Measurements from ENCODE around the gene MCF2L.

MCF2L gene

GRCh38 chr13:113090806-113091205 lies 121.8 kb downstream of the MCF2L start:
- no peak overlapping the region for H3K4me3 ChIP-seq (ENCODE audit: low read depth, low read length)
- peaks cover 12% of the 10 kb centered on the region for H3K36me3 ChIP-seq (ENCODE audit: control insufficient read depth, insufficient read depth, low read length)
- no peak overlapping the region for H3K9ac ChIP-seq (ENCODE audit: low read depth, low read length)
- H3K4me1 ChIP-seq (ENCODE audit: control insufficient read depth, insufficient read depth, low read length), result peaks cover 9% of the 10 kb centered on the region
- no peaks in the 10 kb centered on the region for H3K9me3 ChIP-seq (ENCODE audit: control insufficient read depth, insufficient read depth, low read length)
- no peak overlapping the region for H3K27ac ChIP-seq (ENCODE audit: low read depth, low read length)
- H3K27me3 ChIP-seq (ENCODE audit: control insufficient read depth, insufficient read depth, low read length), result no peaks in the 10 kb centered on the region

GRCh38 chr13:113091211-113091771 lies 122.3 kb downstream of the MCF2L start:
- Histone ChIP-seq H3K9ac (ENCODE audit: low read depth, low read length) (no peak overlapping the region), H3K27ac (ENCODE audit: low read depth, low read length) (no peak overlapping the region), H3K27me3 (ENCODE audit: control insufficient read depth, insufficient read depth, low read length) (no peaks in the 10 kb centered on the region), H3K4me3 (ENCODE audit: low read depth, low read length) (no peak overlapping the region), H3K4me1 (ENCODE audit: control insufficient read depth, insufficient read depth, low read length) (peaks cover 9% of the 10 kb centered on the region), H3K36me3 (ENCODE audit: control insufficient read depth, insufficient read depth, low read length) (peaks cover 12% of the 10 kb centered on the region), H3K9me3 (ENCODE audit: control insufficient read depth, insufficient read depth, low read length) (no peaks in the 10 kb centered on the region)

GRCh38 chr13:113091891-113092775 lies 123.1 kb downstream of the MCF2L start:
- Histone ChIP-seq H3K36me3 (ENCODE audit: control insufficient read depth, insufficient read depth, low read length) (peaks cover 11% of the 10 kb centered on the region), H3K4me1 (ENCODE audit: control insufficient read depth, insufficient read depth, low read length) (peaks cover 9% of the 10 kb centered on the region), H3K27me3 (ENCODE audit: control insufficient read depth, insufficient read depth, low read length) (no peaks in the 10 kb centered on the region), H3K4me3 (ENCODE audit: low read depth, low read length) (no peak overlapping the region), H3K9ac (ENCODE audit: low read depth, low read length) (no peak overlapping the region), H3K27ac (ENCODE audit: low read depth, low read length) (no peak overlapping the region), H3K9me3 (ENCODE audit: control insufficient read depth, insufficient read depth, low read length) (no peaks in the 10 kb centered on the region)

- Histone ChIP-seq H3K4me1 (ENCODE audit: control insufficient read depth, insufficient read depth, low read length) (peaks cover 9% of the 10 kb centered on the region), H3K9ac (ENCODE audit: low read depth, low read length) (no peak overlapping the region), H3K9me3 (ENCODE audit: control insufficient read depth, insufficient read depth, low read length) (no peaks in the 10 kb centered on the region), H3K4me3 (ENCODE audit: low read depth, low read length) (no peak overlapping the region), H3K27me3 (ENCODE audit: control insufficient read depth, insufficient read depth, low read length) (no peaks in the 10 kb centered on the region), H3K27ac (ENCODE audit: low read depth, low read length) (no peak overlapping the region), H3K36me3 (ENCODE audit: control insufficient read depth, insufficient read depth, low read length) (peaks cover 3% of the 10 kb centered on the region; the same call in 1 of the 2 replicates)
Observed at GRCh38 chr13:113092776-113093579, 124.0 kb downstream of the MCF2L start.

- Histone ChIP-seq H3K27ac (ENCODE audit: low read depth, low read length) (no peak overlapping the region), H3K9ac (ENCODE audit: low read depth, low read length) (no peak overlapping the region), H3K27me3 (ENCODE audit: control insufficient read depth, insufficient read depth, low read length) (no peaks in the 10 kb centered on the region), H3K36me3 (ENCODE audit: control insufficient read depth, insufficient read depth, low read length) (no peaks in the 10 kb centered on the region), H3K4me3 (ENCODE audit: low read depth, low read length) (no peak overlapping the region), H3K9me3 (ENCODE audit: control insufficient read depth, insufficient read depth, low read length) (no peaks in the 10 kb centered on the region), H3K4me1 (ENCODE audit: control insufficient read depth, insufficient read depth, low read length) (peaks cover 9% of the 10 kb centered on the region)
Observed at GRCh38 chr13:113093580-113094409, 124.8 kb downstream of the MCF2L start.

- H3K36me3 ChIP-seq (ENCODE audit: control insufficient read depth, insufficient read depth, low read length), result no peaks in the 10 kb centered on the region
- H3K4me3 ChIP-seq (ENCODE audit: low read depth, low read length), result no peak overlapping the region
- H3K27me3 ChIP-seq (ENCODE audit: control insufficient read depth, insufficient read depth, low read length), result no peaks in the 10 kb centered on the region
- H3K27ac ChIP-seq (ENCODE audit: low read depth, low read length), result no peak overlapping the region
- peaks cover 9% of the 10 kb centered on the region for H3K4me1 ChIP-seq (ENCODE audit: control insufficient read depth, insufficient read depth, low read length)
- H3K9ac ChIP-seq (ENCODE audit: low read depth, low read length), result no peak overlapping the region
- no peaks in the 10 kb centered on the region for H3K9me3 ChIP-seq (ENCODE audit: control insufficient read depth, insufficient read depth, low read length)
Observed at GRCh38 chr13:113094410-113094800, 125.4 kb downstream of the MCF2L start.

- Histone ChIP-seq H3K9ac (ENCODE audit: low read depth, low read length) (no peak overlapping the region), H3K36me3 (ENCODE audit: control insufficient read depth, insufficient read depth, low read length) (no peaks in the 10 kb centered on the region), H3K27me3 (ENCODE audit: control insufficient read depth, insufficient read depth, low read length) (no peaks in the 10 kb centered on the region), H3K4me1 (ENCODE audit: control insufficient read depth, insufficient read depth, low read length) (0 out of 2 replicates have a peak, but pooled peaks cover 3% of the 10 kb centered on the region), H3K4me3 (ENCODE audit: low read depth, low read length) (no peak overlapping the region), H3K27ac (ENCODE audit: low read depth, low read length) (no peak overlapping the region), H3K9me3 (ENCODE audit: control insufficient read depth, insufficient read depth, low read length) (no peaks in the 10 kb centered on the region)
Observed at GRCh38 chr13:113095146-113096051, 126.4 kb downstream of the MCF2L start.

GRCh38 chr13:113096052-113096744 lies 127.2 kb downstream of the MCF2L start:
- Histone ChIP-seq H3K9me3 (ENCODE audit: control insufficient read depth, insufficient read depth, low read length) (no peaks in the 10 kb centered on the region), H3K27ac (ENCODE audit: low read depth, low read length) (no peak overlapping the region), H3K4me1 (ENCODE audit: control insufficient read depth, insufficient read depth, low read length) (no peaks in the 10 kb centered on the region), H3K4me3 (ENCODE audit: low read depth, low read length) (no peak overlapping the region), H3K9ac (ENCODE audit: low read depth, low read length) (no peak overlapping the region), H3K36me3 (ENCODE audit: control insufficient read depth, insufficient read depth, low read length) (no peaks in the 10 kb centered on the region), H3K27me3 (ENCODE audit: control insufficient read depth, insufficient read depth, low read length) (no peaks in the 10 kb centered on the region)

GRCh38 chr13:113096745-113097305 lies 127.8 kb downstream of the MCF2L start:
- H3K27ac ChIP-seq (ENCODE audit: low read depth, low read length), result no peak overlapping the region
- H3K36me3 ChIP-seq (ENCODE audit: control insufficient read depth, insufficient read depth, low read length), result no peaks in the 10 kb centered on the region
- no peaks in the 10 kb centered on the region for H3K9me3 ChIP-seq (ENCODE audit: control insufficient read depth, insufficient read depth, low read length)
- H3K4me1 ChIP-seq (ENCODE audit: control insufficient read depth, insufficient read depth, low read length), result no peaks in the 10 kb centered on the region
- H3K4me3 ChIP-seq (ENCODE audit: low read depth, low read length), result no peak overlapping the region
- no peak overlapping the region for H3K9ac ChIP-seq (ENCODE audit: low read depth, low read length)
- H3K27me3 ChIP-seq (ENCODE audit: control insufficient read depth, insufficient read depth, low read length), result no peaks in the 10 kb centered on the region
